ENCODE measurements around the gene DRICH1. TPM values are rescaled to one million over a fixed set of nuclear protein-coding genes. Genes with fewer than 3 reads are reported as not detected.

The DRICH1 gene
- total RNA-seq, 2 experiments from 2014 or later, result 0.38 to 0.49 TPM

DNA sequence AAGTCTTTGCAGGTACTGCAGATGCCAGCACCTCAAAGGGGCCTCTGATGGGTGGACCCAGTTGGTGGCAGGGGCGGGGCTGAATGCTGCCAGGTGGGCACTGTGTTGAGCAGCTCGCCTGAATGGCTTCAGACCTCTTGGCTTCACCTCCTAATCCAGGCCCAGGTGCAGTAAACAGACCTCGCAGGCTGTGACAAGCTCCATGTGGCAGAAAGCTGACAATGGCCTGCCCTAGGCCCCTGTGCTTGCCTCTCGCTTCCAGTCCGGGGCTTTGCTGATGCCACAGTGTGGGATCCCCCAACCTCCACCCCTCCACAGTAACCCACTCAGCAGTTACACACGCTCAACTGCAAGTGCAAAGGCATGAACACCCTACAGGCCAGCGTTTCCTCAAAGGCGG, 61.4 kb downstream of the DRICH1 start:
- Histone ChIP-seq H3K27ac (ENCODE audit: low read depth, low read length, poor library complexity, severe bottlenecking) (no peak overlapping the region), H4K20me1 (ENCODE audit: insufficient read depth, low read length) (no peaks in the 10 kb centered on the region), H3K9me2 (ENCODE audit: insufficient read depth, low read length) (no peaks in the 10 kb centered on the region), H3K79me2 (ENCODE audit: insufficient read depth, low read depth, low read length) (no peaks in the 10 kb centered on the region), H3K4me2 (ENCODE audit: low read length) (no peak overlapping the region), H3K36me3 (ENCODE audit: insufficient read depth, low read length) (no peaks in the 10 kb centered on the region), H3K4me1 (ENCODE audit: insufficient read depth, low read length, poor library complexity, severe bottlenecking) (no peaks in the 10 kb centered on the region), H2AFZ (ENCODE audit: low read length) (no peak overlapping the region), H3K9me3 (ENCODE audit: low read length) (no peaks in the 10 kb centered on the region), H3K4me3 (ENCODE audit: low read depth, low read length, poor library complexity, severe bottlenecking) (no peak overlapping the region)
- intact Hi-C loops (cut with micrococcal nuclease; ENCODE audit: unreplicated experiment), result no loop called here
- CTCF ChIA-PET (ENCODE audit: unreplicated experiment), result no interaction called here
- no peak for DNase-seq (ENCODE audit: low spot score)
- TF ChIP-seq, protein P1, sequence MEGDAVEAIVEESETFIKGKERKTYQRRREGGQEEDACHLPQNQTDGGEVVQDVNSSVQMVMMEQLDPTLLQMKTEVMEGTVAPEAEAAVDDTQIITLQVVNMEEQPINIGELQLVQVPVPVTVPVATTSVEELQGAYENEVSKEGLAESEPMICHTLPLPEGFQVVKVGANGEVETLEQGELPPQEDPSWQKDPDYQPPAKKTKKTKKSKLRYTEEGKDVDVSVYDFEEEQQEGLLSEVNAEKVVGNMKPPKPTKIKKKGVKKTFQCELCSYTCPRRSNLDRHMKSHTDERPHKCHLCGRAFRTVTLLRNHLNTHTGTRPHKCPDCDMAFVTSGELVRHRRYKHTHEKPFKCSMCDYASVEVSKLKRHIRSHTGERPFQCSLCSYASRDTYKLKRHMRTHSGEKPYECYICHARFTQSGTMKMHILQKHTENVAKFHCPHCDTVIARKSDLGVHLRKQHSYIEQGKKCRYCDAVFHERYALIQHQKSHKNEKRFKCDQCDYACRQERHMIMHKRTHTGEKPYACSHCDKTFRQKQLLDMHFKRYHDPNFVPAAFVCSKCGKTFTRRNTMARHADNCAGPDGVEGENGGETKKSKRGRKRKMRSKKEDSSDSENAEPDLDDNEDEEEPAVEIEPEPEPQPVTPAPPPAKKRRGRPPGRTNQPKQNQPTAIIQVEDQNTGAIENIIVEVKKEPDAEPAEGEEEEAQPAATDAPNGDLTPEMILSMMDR (conservative IDR thresholded peaks at IDR 0.05; ENCODE audit: low read length), result no peak
- no peak for TF ChIP-seq EZH2phosphoT487 (IDR thresholded peaks at IDR 0.05; ENCODE audit: borderline replicate concordance, low read depth, low read length)
- POLR2A ChIA-PET, result no interaction called here
- BruUV-seq (replicated peaks), result no TSS peak

- no peak for DNase-seq (ENCODE audit: low spot score)
- Histone ChIP-seq H3K4me1 (ENCODE audit: insufficient read depth, low read length, poor library complexity, severe bottlenecking) (no peaks in the 10 kb centered on the region), H3K27ac (ENCODE audit: low read depth, low read length, poor library complexity, severe bottlenecking) (no peak overlapping the region), H3K9me3 (ENCODE audit: low read length) (no peaks in the 10 kb centered on the region), H3K9me2 (ENCODE audit: insufficient read depth, low read length) (no peaks in the 10 kb centered on the region), H3K79me2 (ENCODE audit: insufficient read depth, low read depth, low read length) (no peaks in the 10 kb centered on the region), H2AFZ (ENCODE audit: low read length) (no peak overlapping the region), H3K4me3 (ENCODE audit: low read depth, low read length, poor library complexity, severe bottlenecking) (no peak overlapping the region), H4K20me1 (ENCODE audit: insufficient read depth, low read length) (no peaks in the 10 kb centered on the region), H3K36me3 (ENCODE audit: insufficient read depth, low read length) (no peaks in the 10 kb centered on the region), H3K4me2 (ENCODE audit: low read length) (no peak overlapping the region)
- no TSS peak for BruUV-seq (replicated peaks)
- intact Hi-C loops (cut with micrococcal nuclease; ENCODE audit: unreplicated experiment), result no loop called here
- no peak for TF ChIP-seq EZH2phosphoT487 (IDR thresholded peaks at IDR 0.05; ENCODE audit: borderline replicate concordance, low read depth, low read length)
- TF ChIP-seq, protein P1 (conservative IDR thresholded peaks at IDR 0.05; ENCODE audit: low read length), result no peak
- ChIA-PET POLR2A (no interaction called here), CTCF (ENCODE audit: unreplicated experiment) (no interaction called here)
Observed at GRCh38 chr22:23569716-23570115, 62.4 kb downstream of the DRICH1 start.

- Histone ChIP-seq H3K36me3 (ENCODE audit: insufficient read depth, low read length) (no peaks in the 10 kb centered on the region), H3K9me2 (ENCODE audit: insufficient read depth, low read length) (no peaks in the 10 kb centered on the region), H3K27ac (ENCODE audit: low read depth, low read length, poor library complexity, severe bottlenecking) (no peak overlapping the region), H3K4me2 (ENCODE audit: low read length) (no peak overlapping the region), H3K9me3 (ENCODE audit: low read length) (no peaks in the 10 kb centered on the region), H3K4me1 (ENCODE audit: insufficient read depth, low read length, poor library complexity, severe bottlenecking) (no peaks in the 10 kb centered on the region), H4K20me1 (ENCODE audit: insufficient read depth, low read length) (no peaks in the 10 kb centered on the region), H3K79me2 (ENCODE audit: insufficient read depth, low read depth, low read length) (no peaks in the 10 kb centered on the region), H3K4me3 (ENCODE audit: low read depth, low read length, poor library complexity, severe bottlenecking) (no peak overlapping the region), H2AFZ (ENCODE audit: low read length) (no peak overlapping the region)
- no TSS peak for BruUV-seq (replicated peaks)
- ChIA-PET CTCF (ENCODE audit: unreplicated experiment) (no interaction called here), POLR2A (no interaction called here)
- TF ChIP-seq EZH2phosphoT487 (IDR thresholded peaks at IDR 0.05; ENCODE audit: borderline replicate concordance, low read depth, low read length), result no peak
- TF ChIP-seq, protein P1 (conservative IDR thresholded peaks at IDR 0.05; ENCODE audit: low read length), result no peak
- no peak for DNase-seq (ENCODE audit: low spot score)
- intact Hi-C loops (cut with micrococcal nuclease; ENCODE audit: unreplicated experiment), result no loop called here
Observed at GRCh38 chr22:23569291-23569690, 62.8 kb downstream of the DRICH1 start.

All from OCI-LY7 (cell line).